Hepatocyte (in vitro differentiated cells): ENCODE measurements around the gene CRBN.

Experiments
- CTCF ChIP-seq: fragments of 200-600 bp; sonication (generic); IDR thresholded peaks from 2 replicates; pipeline ENCODE4 v1.5.1; 2016; ENCODE audit warnings: antibody characterized with exemption, mild to moderate bottlenecking; ENCODE audit not compliant: poor library complexity
- EZH2phosphoT487 ChIP-seq: fragments of 200-600 bp; sonication (generic); IDR thresholded peaks from one replicate; pipeline ENCODE4 v1.6.1; 2018; ENCODE audit warnings: antibody characterized with exemption, mild to moderate bottlenecking, low read depth, moderate library complexity; ENCODE audit not compliant: unreplicated experiment, severe bottlenecking

- peak; percentile 94 for TF ChIP-seq CTCF
- no peak for TF ChIP-seq EZH2phosphoT487
These were observed 21.2 kb upstream of the CRBN start for GRCh38 chr3:3200632-3201212.
